SU-DHL-6 (cell line): ENCODE results near the gene CHCHD3.

ENCODE experiments used
- H2AFZ ChIP-seq: fragments of 200-600 bp; sonication (generic); 2 replicates; pipeline ENCODE4 v1.6.1; 2014; ENCODE audit warnings: low read depth, mild to moderate bottlenecking, moderate library complexity, mixed read lengths, antibody characterized with exemption, low read length; ENCODE audit not compliant: severe bottlenecking
- H3F3A ChIP-seq: fragments of 200-600 bp; shearing (Covaris generic); 2 replicates; pipeline ENCODE4 v1.6.0; 2016; ENCODE audit warnings: antibody characterized with exemption, mild to moderate bottlenecking; ENCODE audit not compliant: insufficient read depth
- H3K27ac ChIP-seq: fragments of 200-600 bp; sonication (generic); 2 replicates; pipeline ENCODE4 v1.5.1; 2016; ENCODE audit warnings: low read depth, mild to moderate bottlenecking, low read length, moderate library complexity, mixed read lengths
- H3K27me3 ChIP-seq: fragments of 200-600 bp; sonication (generic), shearing (Covaris generic); 2 replicates; pipeline ENCODE4 v1.6.0; 2014; ENCODE audit warnings: mild to moderate bottlenecking, low read length
- H3K36me3 ChIP-seq: fragments of 200-600 bp; sonication (generic); 2 replicates; pipeline ENCODE4 v1.6.1; 2014; ENCODE audit warnings: mild to moderate bottlenecking, low read length, mixed read lengths
- H3K4me2 ChIP-seq: fragments of 300-600, 200-600 bp; shearing (Covaris generic), sonication (generic); 2 replicates; pipeline ENCODE4 v1.6.0; 2014; ENCODE audit warnings: low read length, low read depth, mild to moderate bottlenecking; ENCODE audit not compliant: poor library complexity, severe bottlenecking
- H3K4me3 ChIP-seq: fragments of 200-600 bp; sonication (generic); 2 replicates; pipeline ENCODE4 v1.5.1; 2014; ENCODE audit warnings: antibody characterized with exemption, low read length, mild to moderate bottlenecking, mixed read lengths; ENCODE audit not compliant: insufficient read depth, poor library complexity, severe bottlenecking
- H3K79me2 ChIP-seq: fragments of 200-600 bp; sonication (generic); 2 replicates; pipeline ENCODE4 v1.6.1; 2014; ENCODE audit warnings: mild to moderate bottlenecking, low read length, moderate library complexity; ENCODE audit not compliant: insufficient read depth
- H3K9ac ChIP-seq: fragments of 200-600 bp; sonication (generic); 2 replicates; pipeline ENCODE4 v1.7.0; 2014; ENCODE audit warnings: mild to moderate bottlenecking, low read length
- H3K9me2 ChIP-seq: fragments of 200-600 bp; sonication (generic); replicated peaks from 2 replicates; pipeline ENCODE4 v1.6.1; 2014; ENCODE audit warnings: low read length; ENCODE audit not compliant: insufficient read depth
- H3K9me3 ChIP-seq: fragments of 200-600 bp; sonication (generic); 2 replicates; pipeline ENCODE4 v1.6.1; 2014; ENCODE audit warnings: low read length, mixed read lengths; ENCODE audit not compliant: insufficient read depth
- H4K20me1 ChIP-seq: fragments of 200-600 bp; sonication (generic); 2 replicates; pipeline ENCODE4 v1.6.1; 2014; ENCODE audit warnings: low read depth, mild to moderate bottlenecking, antibody characterized with exemption, low read length, moderate library complexity, mixed read lengths
- EZH2phosphoT487 ChIP-seq: fragments of 200-600 bp; sonication (generic), shearing (Covaris generic); conservative IDR thresholded peaks from 2 replicates; pipeline ENCODE4 v1.6.1; 2018; ENCODE audit warnings: mild to moderate bottlenecking, antibody characterized with exemption, low read length, moderate library complexity, mixed read lengths
- TF ChIP-seq, protein P1 (sequence below): fragments of 200-600 bp; sonication (generic); IDR thresholded peaks from one replicate; pipeline ENCODE4 v1.5.1; 2017; ENCODE audit warnings: antibody characterized with exemption, mild to moderate bottlenecking, low read length, moderate library complexity; ENCODE audit not compliant: insufficient read depth, poor library complexity, severe bottlenecking

CHCHD3 gene

DNA sequence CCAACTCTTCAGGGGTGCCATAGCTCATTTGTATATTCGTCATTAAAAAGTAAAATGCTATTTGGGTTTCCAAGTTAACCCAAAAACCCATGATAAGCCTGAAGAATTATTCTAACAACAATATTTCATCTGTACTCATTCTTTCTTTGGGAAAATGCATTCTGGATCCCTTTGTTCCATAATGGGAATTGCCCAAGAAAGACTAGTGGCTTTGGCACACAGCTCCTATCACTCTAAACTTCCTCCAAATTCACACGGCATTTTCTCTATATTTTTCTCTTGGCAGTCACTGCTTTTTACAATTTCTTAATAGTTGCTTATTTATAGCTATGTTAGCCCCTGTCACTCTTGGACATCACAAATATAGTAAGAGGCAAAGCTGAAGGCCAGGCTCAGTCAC, 29.1 kb downstream of the CHCHD3 start:
- Histone ChIP-seq H3K36me3 (no peaks in the 10 kb centered on the region), H3F3A (peaks cover 3% of the 10 kb centered on the region; the same call in 1 of the 2 replicates), H2AFZ (no peak overlapping the region), H3K9me2 (no peaks in the 10 kb centered on the region), H3K9ac (no peak overlapping the region), H3K79me2 (peaks cover 91% of the 10 kb centered on the region), H3K9me3 (no peaks in the 10 kb centered on the region), H3K27ac (no peak overlapping the region), H3K4me3 (no peak overlapping the region), H3K4me2 (no peak overlapping the region), H3K27me3 (no peaks in the 10 kb centered on the region), H4K20me1 (peaks cover 7% of the 10 kb centered on the region)
- TF ChIP-seq, protein P1, sequence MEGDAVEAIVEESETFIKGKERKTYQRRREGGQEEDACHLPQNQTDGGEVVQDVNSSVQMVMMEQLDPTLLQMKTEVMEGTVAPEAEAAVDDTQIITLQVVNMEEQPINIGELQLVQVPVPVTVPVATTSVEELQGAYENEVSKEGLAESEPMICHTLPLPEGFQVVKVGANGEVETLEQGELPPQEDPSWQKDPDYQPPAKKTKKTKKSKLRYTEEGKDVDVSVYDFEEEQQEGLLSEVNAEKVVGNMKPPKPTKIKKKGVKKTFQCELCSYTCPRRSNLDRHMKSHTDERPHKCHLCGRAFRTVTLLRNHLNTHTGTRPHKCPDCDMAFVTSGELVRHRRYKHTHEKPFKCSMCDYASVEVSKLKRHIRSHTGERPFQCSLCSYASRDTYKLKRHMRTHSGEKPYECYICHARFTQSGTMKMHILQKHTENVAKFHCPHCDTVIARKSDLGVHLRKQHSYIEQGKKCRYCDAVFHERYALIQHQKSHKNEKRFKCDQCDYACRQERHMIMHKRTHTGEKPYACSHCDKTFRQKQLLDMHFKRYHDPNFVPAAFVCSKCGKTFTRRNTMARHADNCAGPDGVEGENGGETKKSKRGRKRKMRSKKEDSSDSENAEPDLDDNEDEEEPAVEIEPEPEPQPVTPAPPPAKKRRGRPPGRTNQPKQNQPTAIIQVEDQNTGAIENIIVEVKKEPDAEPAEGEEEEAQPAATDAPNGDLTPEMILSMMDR: no peak
- TF ChIP-seq EZH2phosphoT487: no peak

DNA sequence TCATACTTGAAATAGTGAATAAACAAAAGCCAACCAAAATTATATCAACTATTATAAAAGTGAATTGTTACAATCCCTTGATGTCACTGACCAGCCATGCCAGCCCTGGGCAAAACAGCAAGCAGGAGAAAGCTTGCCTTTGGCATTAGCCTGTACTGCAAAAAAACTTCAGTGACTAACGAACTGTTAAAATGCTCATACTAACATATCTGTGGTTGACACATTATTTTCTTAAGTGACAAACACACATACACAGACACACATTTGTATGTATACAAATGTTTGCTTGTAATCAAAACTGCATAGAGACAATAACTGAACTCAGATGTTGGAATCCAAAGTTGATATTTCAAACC, 29.5 kb downstream of the CHCHD3 start:
- H3K4me2 ChIP-seq: no peak overlapping the region
- H3K9ac ChIP-seq: no peak overlapping the region
- H2AFZ ChIP-seq: no peak overlapping the region
- H3F3A ChIP-seq: peaks cover 3% of the 10 kb centered on the region; the same call in 1 of the 2 replicates
- H3K27ac ChIP-seq: no peak overlapping the region
- peaks cover 92% of the 10 kb centered on the region for H3K79me2 ChIP-seq
- no peak overlapping the region for H3K4me3 ChIP-seq
- TF ChIP-seq EZH2phosphoT487: no peak
- TF ChIP-seq, protein P1: no peak
- no peaks in the 10 kb centered on the region for H3K9me3 ChIP-seq
- no peaks in the 10 kb centered on the region for H3K27me3 ChIP-seq
- H3K9me2 ChIP-seq: no peaks in the 10 kb centered on the region
- H3K36me3 ChIP-seq: no peaks in the 10 kb centered on the region
- H4K20me1 ChIP-seq: peaks cover 7% of the 10 kb centered on the region

DNA sequence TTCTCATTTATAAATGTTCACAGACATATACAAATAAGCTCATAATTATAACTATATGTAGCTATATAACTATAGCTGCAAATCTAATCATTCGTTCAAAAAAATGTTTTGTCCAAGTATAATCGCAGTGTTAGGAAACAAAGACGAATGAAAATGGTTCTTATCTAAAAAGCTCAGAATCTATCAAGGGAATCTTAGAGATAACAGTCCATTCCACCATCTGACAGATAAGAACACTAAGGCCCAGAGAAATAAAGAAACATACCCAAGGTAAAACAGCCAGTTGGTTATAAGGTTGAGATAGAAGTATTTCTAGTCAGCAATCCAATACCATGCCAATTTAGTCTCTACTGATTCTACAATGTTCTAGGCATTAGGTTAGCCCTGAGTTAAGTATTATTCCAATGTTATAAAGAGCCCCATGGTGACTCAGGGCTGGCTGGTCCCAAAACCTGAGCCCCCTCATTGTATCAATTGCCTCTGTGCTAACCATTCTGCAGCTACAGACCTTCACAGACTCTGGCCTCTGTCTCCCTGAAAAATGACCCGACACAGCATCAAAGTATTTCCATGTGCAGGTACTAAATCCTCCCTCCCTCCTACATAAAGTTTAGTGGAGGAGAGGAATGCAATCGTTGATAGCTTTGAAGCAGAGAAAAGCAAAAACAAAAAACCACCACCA, 30.0 kb downstream of the CHCHD3 start:
- Histone ChIP-seq H3K27ac (no peak overlapping the region), H3K4me2 (peak overlapping the region; percentile 36), H2AFZ (no peak overlapping the region), H3K27me3 (no peaks in the 10 kb centered on the region), H3K9me3 (no peaks in the 10 kb centered on the region), H3K36me3 (no peaks in the 10 kb centered on the region), H3F3A (peaks cover 3% of the 10 kb centered on the region; the same call in 1 of the 2 replicates), H4K20me1 (peaks cover 7% of the 10 kb centered on the region), H3K9ac (no peak overlapping the region), H3K4me3 (no peak overlapping the region), H3K79me2 (peaks cover 92% of the 10 kb centered on the region), H3K9me2 (no peaks in the 10 kb centered on the region)
- TF ChIP-seq, protein P1: no peak
- no peak for TF ChIP-seq EZH2phosphoT487
